GM19372 (cell line): ENCODE results near the gene FAM222A.

ENCODE experiments used
- ATAC-seq: cut with Tn5 transposase; IDR thresholded peaks from one replicate; pipeline ENCODE4 v1.9.1; 2021; ENCODE audit warnings: mild to moderate bottlenecking, low read depth, moderate library complexity; ENCODE audit not compliant: unreplicated experiment

The FAM222A gene

GRCh38 chr12:109736552-109737108 lies 23.0 kb downstream of the FAM222A start:
- no peak for ATAC-seq

- ATAC-seq, result no peak
These were observed 23.5 kb downstream of the FAM222A start for GRCh38 chr12:109737126-109737525.

- no peak for ATAC-seq
These were observed 24.0 kb downstream of the FAM222A start for GRCh38 chr12:109737631-109738030.

DNA sequence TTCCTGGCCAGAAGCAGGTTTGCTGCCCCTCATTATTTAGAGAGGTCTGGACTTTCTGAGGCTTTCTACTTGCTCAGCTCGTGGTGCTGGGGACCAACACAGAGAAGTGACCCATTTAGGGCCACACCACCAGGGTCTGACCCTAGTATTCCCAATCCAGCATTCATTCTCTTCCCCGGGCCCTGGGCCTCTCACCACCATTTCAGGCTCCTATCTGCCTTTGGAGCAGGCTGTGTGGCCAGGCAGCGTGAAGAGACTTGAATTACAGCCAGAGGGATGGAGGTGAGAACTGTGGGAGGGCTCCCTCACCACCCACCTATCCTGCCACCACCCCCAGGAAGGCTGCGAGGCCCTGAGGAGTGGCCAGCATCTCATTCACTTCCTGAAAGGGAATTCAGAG lies 24.6 kb downstream of the FAM222A start:
- no peak for ATAC-seq

DNA sequence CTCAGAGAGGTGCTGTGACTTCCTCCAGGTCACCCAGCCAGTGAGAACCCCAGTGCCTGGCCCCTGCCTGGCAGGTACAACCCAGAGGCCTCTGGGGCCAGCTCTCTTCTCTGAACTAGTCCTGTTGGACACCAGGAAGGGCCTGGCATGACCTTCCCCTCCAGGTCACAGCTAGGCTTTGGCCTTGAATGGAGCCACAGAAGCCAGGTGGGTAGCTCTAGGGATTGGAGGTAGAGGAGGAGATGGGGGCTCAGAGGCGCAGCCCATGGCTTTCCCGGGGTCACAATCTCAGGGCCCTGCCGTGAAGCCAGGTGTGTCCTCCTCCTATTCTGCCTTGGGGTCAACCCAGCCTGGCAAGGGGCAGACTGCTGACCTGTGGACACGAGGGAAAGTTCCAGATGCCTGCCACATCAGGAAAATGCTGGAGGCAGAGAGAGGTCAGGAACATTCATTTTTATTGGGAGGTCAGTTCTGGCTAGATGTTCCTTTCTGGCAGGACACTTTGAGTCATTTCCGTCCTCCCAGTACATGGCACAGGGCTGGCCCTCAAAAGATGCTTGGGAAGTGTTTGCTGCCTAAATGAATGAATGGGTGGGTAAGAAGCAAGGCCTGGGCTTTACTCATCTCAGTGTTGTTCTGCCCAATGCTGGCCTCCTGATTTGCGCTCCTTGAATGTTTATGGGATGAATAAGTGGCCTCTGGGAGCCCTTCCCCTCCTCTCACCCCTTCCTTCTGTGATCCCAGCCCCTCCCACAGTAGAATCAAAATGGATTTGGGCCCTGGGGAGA lies 25.4 kb downstream of the FAM222A start:
- ATAC-seq, result no peak

DNA sequence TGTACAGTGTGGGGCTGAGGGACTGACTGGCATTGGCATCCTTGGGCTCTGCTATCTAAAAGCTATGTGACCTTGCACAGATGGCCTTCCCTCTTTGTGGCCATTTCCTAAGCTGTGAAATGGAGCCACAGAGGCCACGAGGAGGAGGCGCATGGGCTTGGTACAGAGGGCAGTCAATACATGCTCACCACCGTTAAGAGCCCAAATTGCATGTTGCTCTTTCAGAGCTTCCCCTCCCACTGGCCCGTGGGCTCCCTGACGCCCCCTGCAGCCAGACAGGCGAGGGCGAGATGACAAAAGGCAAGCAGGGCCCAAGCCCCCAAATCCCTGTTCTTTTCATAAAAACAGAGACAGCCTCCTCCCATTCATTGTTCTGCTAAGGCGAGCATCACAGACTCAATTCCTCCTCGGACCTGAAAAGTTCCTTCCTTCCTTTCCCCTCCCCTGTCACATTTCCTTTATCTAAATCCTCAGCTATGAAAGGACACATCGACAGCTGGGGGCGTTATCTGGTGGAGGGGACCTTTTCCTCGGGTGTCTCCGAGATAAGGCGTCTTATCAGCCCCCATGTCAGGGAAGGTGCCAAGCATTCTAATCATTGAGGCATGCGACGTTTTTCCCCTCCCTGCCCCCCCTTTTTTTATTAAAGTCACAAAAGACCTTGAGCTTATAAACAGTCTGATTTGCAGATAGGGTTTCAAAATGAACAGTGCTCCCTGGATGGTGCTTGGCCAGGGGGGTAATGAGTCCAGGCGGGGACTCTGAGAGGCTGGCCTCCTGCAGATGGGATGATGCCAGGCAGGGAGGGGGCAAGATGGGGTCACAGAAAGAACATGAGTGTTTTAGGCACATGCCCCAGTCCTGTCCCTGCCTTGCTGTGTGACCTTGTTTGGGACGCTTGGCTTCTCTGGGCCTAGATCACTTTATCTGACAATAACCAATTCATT lies 26.4 kb downstream of the FAM222A start:
- no peak for ATAC-seq

DNA sequence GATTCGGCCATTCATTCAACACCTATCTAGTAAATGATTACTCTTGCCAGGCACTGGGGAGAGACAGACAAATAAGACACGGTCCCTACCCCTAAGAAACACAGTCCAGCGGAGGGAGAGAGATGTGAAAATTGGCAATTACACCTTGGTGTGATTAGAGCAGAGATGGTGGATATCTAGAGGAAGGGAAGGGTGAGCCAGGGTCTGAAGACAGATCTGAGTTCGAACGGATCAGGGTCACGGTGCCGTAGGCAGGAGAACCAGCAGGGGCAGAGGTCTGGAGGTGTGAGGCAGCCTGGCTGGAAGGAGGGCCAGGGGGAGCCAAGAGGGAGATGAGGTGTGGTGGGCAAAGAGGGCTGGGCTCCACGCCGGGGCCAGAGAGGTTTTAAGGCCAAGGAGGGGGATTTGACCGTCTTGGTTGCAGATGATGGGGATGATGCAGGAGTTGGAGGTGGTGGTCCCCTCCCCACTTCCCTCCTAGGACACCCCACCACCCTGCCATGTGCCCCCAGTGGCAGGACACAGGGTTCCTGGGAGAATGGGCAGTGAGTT lies 27.1 kb downstream of the FAM222A start:
- ATAC-seq, result no peak

- ATAC-seq, result no peak
These were observed 27.8 kb downstream of the FAM222A start for GRCh38 chr12:109741286-109741969.

DNA sequence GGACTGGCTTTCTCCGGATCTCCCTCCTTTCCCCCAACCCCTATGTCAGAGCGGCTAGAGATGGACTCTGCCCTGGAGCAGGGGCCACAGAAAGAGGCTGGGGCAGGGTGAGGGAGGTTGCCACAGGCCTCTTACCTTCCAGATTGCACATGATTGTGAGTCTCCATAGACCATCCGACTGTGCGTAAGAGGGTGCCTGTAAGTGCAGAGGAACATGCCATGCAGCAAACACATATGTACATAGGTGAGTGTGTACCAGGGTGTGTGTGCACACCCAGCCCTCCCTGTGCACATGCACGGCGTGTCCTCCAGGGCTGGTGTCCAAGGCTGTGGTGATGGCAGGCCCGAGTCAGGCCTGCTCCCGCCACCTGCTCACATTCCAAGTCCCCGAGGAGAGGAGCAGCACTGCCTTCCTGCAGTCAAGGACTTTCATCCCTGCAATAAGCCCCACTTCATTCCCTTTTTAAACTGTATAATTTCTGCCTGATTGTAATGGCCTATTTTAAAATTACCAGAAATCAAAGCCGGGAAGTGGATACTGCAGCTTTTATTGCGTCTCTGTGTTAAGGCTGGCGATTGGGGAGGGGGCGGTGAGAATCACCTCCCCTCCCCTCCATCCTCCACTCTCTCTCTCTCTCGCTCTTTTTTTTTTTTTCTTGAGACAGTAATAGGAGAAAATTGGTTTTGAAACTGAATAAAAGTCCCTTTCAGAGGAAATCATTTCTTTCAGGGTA lies 28.5 kb downstream of the FAM222A start:
- no peak for ATAC-seq

- ATAC-seq, result no peak
These were observed 29.7 kb downstream of the FAM222A start for GRCh38 chr12:109743076-109743910.

GRCh38 chr12:109744026-109744425 lies 30.4 kb downstream of the FAM222A start:
- ATAC-seq, result no peak

- no peak for ATAC-seq
These were observed 31.6 kb downstream of the FAM222A start for GRCh38 chr12:109744986-109745942.

GRCh38 chr12:109752117-109753053 lies 38.8 kb downstream of the FAM222A start:
- ATAC-seq, result no peak

DNA sequence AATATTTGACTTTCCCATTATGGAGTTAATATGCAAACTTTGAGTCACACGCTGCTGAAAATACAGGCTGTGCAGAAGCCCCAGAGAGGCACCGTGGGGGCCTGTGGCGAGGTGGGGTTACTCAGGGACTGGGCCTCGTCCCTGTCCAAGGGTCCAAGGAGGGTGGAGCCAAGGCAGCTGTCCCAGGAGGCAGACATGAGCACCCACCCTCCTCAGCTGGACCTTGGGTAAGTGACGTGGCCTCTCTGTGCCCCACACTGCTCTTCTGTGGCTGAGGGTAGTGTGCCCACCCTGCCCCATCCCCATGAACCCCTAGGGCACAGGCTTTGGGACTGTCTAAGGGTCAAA lies 39.4 kb downstream of the FAM222A start:
- no peak for ATAC-seq

GRCh38 chr12:109753959-109754358 lies 40.3 kb downstream of the FAM222A start:
- no peak for ATAC-seq

- no peak for ATAC-seq
These were observed 42.8 kb downstream of the FAM222A start for GRCh38 chr12:109756457-109756856.
